CD4-positive, alpha-beta T cell treated with Interferon gamma for 1 hour (primary cell): ENCODE measurements around the gene OGFRL1.

Experiments used
- DNase-seq: peaks from one replicate; pipeline ENCODE4 v3.0.0-alpha.2; 2020

OGFRL1 gene

GRCh38 chr6:71336901-71337300 lies 48.3 kb downstream of the OGFRL1 start:
- DNase-seq, result no peak

GRCh38 chr6:71338540-71339316 lies 50.1 kb downstream of the OGFRL1 start:
- no peak for DNase-seq

- no peak for DNase-seq
Measured at GRCh38 chr6:71342772-71343171, 54.2 kb downstream of the OGFRL1 start.

- no peak for DNase-seq
Measured at GRCh38 chr6:71345476-71346333, 57.1 kb downstream of the OGFRL1 start.

- DNase-seq, result no peak
Measured at GRCh38 chr6:71346334-71346694, 57.7 kb downstream of the OGFRL1 start.

- DNase-seq, result no peak
Measured at GRCh38 chr6:71347119-71347518, 58.5 kb downstream of the OGFRL1 start.

GRCh38 chr6:71349395-71349794 lies 60.8 kb downstream of the OGFRL1 start:
- no peak for DNase-seq

- DNase-seq, result no peak
Measured at GRCh38 chr6:71349976-71350615, 61.5 kb downstream of the OGFRL1 start.

- no peak for DNase-seq
Measured at GRCh38 chr6:71351190-71351589, 62.6 kb downstream of the OGFRL1 start.
